GM13977 (cell line): ENCODE results near the gene LCP1.

ENCODE experiments used
- DNase-seq: peaks from one replicate; pipeline ENCODE4 v3.0.0; 2012; ENCODE audit warnings: low spot score
- in situ Hi-C: fragments of 300-500 bp; cut with MboI; formaldehyde crosslinking; loops from one replicate; pipeline ENCODE4 v1.12.0; 2022; ENCODE audit warnings: low sequenced_read_pairs, low pct_unique_long_range_greater_than_20kb, mixed read lengths, inconsistent platforms; ENCODE audit not compliant: unreplicated experiment
- TF ChIP-seq, protein P1 (sequence below): IDR thresholded peaks from 2 replicates; pipeline ENCODE4 v1.5.1; 2012; ENCODE audit warnings: mild to moderate bottlenecking, control low read depth; ENCODE audit not compliant: insufficient read depth; ENCODE audit errors: extremely low read depth, missing control alignments

LCP1 gene

DNA sequence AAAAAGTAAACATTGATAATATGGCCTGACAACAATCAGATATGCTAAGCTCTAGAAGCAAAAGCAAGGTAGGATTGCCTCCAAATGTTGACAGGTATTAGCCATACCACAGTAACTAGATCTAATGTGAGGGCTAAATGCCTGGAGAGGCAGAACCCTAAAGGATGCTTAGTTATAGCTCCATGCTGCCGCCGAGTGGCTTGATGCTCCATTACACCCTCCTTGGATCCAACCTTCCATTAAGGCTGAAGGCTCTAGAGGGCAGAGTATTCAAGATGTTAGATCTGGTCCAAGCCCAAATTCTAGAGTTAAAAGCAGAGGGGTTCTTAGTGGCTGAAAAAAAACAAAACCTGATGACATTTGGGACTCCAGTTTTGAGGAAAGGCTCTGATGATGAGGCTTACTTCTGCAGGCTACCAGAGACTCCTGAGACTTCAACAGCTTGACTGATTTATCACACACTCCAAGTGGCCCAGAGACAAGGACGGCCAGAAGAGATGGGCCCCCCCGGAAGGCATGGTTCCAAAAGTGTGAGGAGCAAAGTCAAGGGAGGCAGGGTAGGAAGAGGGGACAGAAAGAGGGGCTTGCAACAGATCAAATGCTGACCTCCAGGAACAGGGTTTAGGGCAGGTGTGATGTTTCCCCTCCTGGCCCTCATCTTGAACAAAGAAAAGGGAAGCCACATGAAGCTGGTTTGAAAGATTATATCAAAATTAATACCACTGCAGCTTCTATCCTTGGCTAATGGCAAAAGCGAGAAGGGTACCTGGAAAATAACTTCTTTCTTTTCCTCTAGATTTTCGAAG, 55.2 kb downstream of the LCP1 start:
- in situ Hi-C loops: no loop called here
- TF ChIP-seq, protein P1, sequence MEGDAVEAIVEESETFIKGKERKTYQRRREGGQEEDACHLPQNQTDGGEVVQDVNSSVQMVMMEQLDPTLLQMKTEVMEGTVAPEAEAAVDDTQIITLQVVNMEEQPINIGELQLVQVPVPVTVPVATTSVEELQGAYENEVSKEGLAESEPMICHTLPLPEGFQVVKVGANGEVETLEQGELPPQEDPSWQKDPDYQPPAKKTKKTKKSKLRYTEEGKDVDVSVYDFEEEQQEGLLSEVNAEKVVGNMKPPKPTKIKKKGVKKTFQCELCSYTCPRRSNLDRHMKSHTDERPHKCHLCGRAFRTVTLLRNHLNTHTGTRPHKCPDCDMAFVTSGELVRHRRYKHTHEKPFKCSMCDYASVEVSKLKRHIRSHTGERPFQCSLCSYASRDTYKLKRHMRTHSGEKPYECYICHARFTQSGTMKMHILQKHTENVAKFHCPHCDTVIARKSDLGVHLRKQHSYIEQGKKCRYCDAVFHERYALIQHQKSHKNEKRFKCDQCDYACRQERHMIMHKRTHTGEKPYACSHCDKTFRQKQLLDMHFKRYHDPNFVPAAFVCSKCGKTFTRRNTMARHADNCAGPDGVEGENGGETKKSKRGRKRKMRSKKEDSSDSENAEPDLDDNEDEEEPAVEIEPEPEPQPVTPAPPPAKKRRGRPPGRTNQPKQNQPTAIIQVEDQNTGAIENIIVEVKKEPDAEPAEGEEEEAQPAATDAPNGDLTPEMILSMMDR: peak; percentile 90
- DNase-seq: peak; percentile 48

DNA sequence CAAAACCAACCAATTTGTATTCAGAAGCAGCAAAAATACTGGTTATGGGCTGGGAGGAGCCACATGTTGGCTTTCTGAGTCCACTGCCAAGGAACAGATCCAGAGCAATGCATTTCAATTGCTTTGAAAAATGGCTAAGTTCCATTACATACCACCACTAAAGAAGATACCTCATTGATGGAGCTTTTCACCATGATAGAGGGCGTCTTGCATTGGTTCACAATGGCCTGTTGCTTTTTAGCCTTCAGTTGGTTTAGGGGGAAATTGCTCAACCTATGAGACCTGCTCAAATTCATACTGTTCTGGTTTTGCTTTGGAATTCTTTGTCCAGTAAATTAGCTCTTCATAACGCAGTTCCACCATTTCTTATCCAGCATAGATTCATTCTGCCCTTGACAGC, 55.9 kb downstream of the LCP1 start:
- no peak for DNase-seq
- TF ChIP-seq, protein P1: no peak
- in situ Hi-C loops: no loop called here

DNA sequence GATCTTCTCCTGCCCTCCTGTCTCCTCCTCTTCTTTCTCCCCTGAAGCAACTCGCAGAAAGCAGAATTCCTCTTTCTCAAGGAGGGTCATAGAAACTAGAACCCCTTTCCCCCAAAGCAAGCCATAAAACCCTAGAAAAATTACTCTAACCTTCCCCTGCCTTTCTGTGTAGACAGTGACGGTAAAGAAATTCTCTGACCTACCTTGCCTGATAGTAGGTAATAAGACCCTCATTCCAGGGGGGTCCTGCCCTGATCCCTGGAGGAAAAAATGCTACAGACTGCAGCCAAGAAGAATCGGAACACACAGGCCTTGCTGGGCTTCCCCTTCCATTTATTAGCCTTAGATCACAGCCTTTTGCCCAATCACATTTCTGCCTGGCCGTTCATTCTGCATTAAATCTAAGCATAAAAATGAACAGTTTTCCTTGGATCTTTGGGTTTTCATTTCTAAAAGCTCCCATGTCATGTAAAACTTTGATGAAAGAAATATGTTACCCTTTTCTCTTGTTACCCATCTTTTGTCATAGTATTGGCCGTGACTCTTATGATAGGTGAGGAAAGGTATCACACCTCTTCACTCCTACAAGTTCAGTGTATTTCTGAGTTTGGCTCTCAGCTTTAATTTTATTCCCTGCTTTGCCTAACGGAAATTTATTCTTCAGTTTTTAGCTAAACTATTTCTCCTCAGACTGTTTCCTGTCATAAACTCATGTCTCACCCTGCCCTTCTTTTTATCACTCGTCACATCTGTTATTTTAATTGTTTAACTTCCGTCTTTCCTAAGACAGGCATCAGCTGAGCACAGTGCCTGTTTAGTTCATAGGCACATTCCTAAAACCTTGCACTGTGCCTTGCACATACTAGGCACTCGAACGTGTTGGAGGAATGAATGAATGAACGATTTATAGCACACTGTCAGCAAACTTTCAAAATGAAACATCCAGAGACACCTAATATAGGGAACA, 56.7 kb downstream of the LCP1 start:
- TF ChIP-seq, protein P1: no peak
- in situ Hi-C loops: no loop called here
- no peak for DNase-seq

DNA sequence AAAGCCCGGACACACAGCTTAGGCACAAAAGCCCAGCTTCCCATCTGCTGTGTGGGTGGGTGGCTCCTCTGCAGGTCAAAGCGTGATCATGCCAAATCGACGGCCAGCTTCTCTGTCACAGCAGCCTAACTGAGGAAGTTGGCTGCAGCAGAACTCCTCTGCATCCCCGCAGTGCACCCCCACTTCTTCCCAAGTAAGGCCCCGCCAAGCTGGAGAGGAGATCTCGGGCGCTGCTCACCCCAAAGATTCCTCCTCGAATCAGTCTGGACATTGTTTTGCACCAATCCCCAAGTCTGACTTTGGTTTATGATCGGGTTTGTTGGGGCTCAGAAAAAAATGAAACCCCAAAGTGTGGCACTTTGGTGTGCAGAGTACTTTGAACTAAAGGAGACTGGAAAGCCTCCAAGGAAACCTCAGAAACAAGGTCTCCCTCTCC, 57.4 kb downstream of the LCP1 start:
- in situ Hi-C loops: no loop called here
- TF ChIP-seq, protein P1: peak; percentile 24
- no peak for DNase-seq

DNA sequence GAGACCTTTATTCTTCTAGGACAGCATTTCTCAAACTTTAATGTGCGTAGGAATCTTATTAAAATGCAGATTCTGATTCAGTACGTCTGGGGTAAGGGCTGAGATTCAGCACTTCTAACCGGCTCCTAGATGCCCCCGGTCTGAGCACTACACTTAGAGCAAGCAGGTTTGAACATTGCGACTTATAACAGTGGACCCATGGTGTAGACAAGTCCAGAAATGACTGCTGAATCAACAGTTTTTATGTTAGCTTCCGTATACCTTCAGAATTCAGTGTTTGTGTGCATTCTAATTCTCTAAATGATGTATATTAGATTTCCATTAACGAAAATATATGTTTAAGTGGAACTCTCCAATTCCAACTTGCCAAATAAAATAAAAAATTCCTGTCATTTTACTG, 59.7 kb downstream of the LCP1 start:
- in situ Hi-C loops: no loop called here
- no peak for DNase-seq
- TF ChIP-seq, protein P1: no peak

DNA sequence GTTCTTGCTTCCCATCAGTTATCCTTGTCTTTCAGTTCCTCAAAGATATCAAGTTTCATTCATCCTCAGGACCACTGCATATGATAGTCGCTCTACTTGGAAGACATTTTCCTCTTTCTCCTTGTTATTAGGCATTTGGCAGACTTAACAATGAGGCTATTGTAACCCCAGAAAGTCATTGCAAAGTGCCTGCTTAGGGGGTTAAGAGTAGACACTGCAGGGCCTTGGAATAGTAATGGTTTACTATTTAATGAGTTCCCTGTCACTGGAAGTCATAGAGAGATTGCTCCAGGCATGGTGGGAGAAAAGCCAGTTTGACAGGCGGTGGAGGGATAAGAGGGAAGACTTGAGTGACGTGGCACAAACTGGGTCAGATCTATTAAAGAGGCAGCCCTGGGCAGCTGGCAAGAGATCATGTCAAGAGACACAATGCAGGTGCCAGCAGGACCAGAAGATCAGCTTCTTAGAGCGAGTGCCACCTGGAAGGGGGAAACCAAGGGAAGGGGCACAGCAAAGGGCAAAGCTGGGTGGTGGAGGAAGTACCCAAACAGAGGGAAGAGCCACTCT, 60.3 kb downstream of the LCP1 start:
- TF ChIP-seq, protein P1: no peak
- in situ Hi-C loops: no loop called here
- no peak for DNase-seq
